Fibroblast of lung (primary cell): ENCODE data around the gene PLEKHN1. TPM values are rescaled to one million over a fixed set of nuclear protein-coding genes. Genes with fewer than 3 reads are reported as not detected.
"Not testable (repeated sequence)": the region's sequence is repeated elsewhere in the genome, so short reads cannot be mapped to it uniquely, and the experiment has no call there.

Source experiments
- DNase-seq, 2 donors: peaks; one replicate each; pipeline versions ENCODE4 v3.0.0 to v3.0.0-alpha.2; 2010; ENCODE audit warnings: low read depth in 2 of 2
- H2AFZ ChIP-seq: 2 replicates; pipeline ENCODE4 v1.5.1; 2012; ENCODE audit warnings: low read length, control low read depth, inconsistent platforms
- H3K27ac ChIP-seq: 2 replicates; pipeline ENCODE4 v1.5.1; 2011; ENCODE audit warnings: low read length, control low read depth; ENCODE audit not compliant: insufficient read depth
- H3K27me3 ChIP-seq: 2 replicates; pipeline ENCODE4 v1.5.1; 2011; ENCODE audit warnings: mild to moderate bottlenecking, low read length; ENCODE audit not compliant: control insufficient read depth, insufficient read depth
- H3K36me3 ChIP-seq: 2 replicates; pipeline ENCODE4 v1.5.1; 2011; ENCODE audit warnings: low read length; ENCODE audit not compliant: control insufficient read depth, insufficient read depth
- H3K4me1 ChIP-seq: 2 replicates; pipeline ENCODE4 v1.5.1; 2011; ENCODE audit warnings: low read length; ENCODE audit not compliant: control insufficient read depth, insufficient read depth; ENCODE audit errors: extremely low read depth
- H3K4me2 ChIP-seq: 2 replicates; pipeline ENCODE4 v1.5.1; 2011; ENCODE audit warnings: low read length, control low read depth; ENCODE audit not compliant: insufficient read depth; ENCODE audit errors: extremely low read depth
- H3K4me3 ChIP-seq, 4 experiments: fragments of 200-600 bp in 1 of 4; sonication (generic) in 1 of 4; replicated peaks in 1 of 4; 2 replicates each; pipeline ENCODE4 v1.5.1; 2011 to 2016; ENCODE audit warnings: low read length in 4 of 4, low read depth in 3 of 4, mild to moderate bottlenecking in 3 of 4, control low read depth in 2 of 4, inconsistent platforms in 1 of 4, mixed read lengths in 1 of 4; ENCODE audit not compliant: insufficient read depth in 1 of 4; ENCODE audit errors: control extremely low read depth in 1 of 4
- H3K79me2 ChIP-seq: 2 replicates; pipeline ENCODE4 v1.5.1; 2012; ENCODE audit warnings: mild to moderate bottlenecking, low read length, inconsistent platforms; ENCODE audit not compliant: control insufficient read depth, insufficient read depth
- H3K9ac ChIP-seq: 2 replicates; pipeline ENCODE4 v1.5.1; 2011; ENCODE audit warnings: mild to moderate bottlenecking, low read length, control low read depth; ENCODE audit not compliant: insufficient read depth
- H3K9me3 ChIP-seq: 2 replicates; pipeline ENCODE4 v1.5.1; 2012; ENCODE audit warnings: low read depth, low read length; ENCODE audit not compliant: control insufficient read depth, insufficient read depth
- H4K20me1 ChIP-seq: 2 replicates; pipeline ENCODE4 v1.5.1; 2011; ENCODE audit warnings: low read length; ENCODE audit not compliant: control insufficient read depth, insufficient read depth; ENCODE audit errors: extremely low read depth
- CTCF ChIP-seq, 2 donors: IDR thresholded peaks in 1 of 2; conservative IDR thresholded peaks in 1 of 2; 1 replicate in 1 of 2; 2 replicates in 1 of 2; pipeline ENCODE4 v1.5.1; 2011 to 2012; ENCODE audit warnings: low read length in 2 of 2, control low read depth in 1 of 2, inconsistent platforms in 1 of 2, low read depth in 1 of 2, mild to moderate bottlenecking in 1 of 2
- EZH2 ChIP-seq: IDR thresholded peaks from 2 replicates; pipeline ENCODE4 v1.5.1; 2012; ENCODE audit warnings: low read length, control low read depth, mild to moderate bottlenecking; ENCODE audit errors: missing control alignments
- polyA plus RNA-seq, 2 donors: library from polyadenylated mRNA; depleted of rRNA in 1 of 2; stranded (reverse) in 1 of 2; unstranded in 1 of 2; fragments of >200 nt; gene quantifications; 2 replicates each; pipeline ENCODE4 v1.2.1, GENCODE V29; 2011 to 2012; ENCODE audit warnings: missing spikeins in 1 of 2
- total RNA-seq: library from RNA; depleted of rRNA; stranded (reverse); fragments of >200 nt; gene quantifications from 2 replicates; pipeline ENCODE4 v1.2.1, GENCODE V29; 2014

PLEKHN1 gene
- total and polyA plus RNA-seq, 2 donors (not counting 1 experiment from before 2014, with no cell fraction given), result 0.17 to 0.41 TPM

- H2AFZ ChIP-seq, result peak overlapping the region; percentile 82
Measured at GRCh38 chr1:1013922-1014648, 47.8 kb downstream of the PLEKHN1 start.

GRCh38 chr1:1014799-1015681 is 48.8 kb downstream of the PLEKHN1 start:
- DNase-seq, result no peak
- Histone ChIP-seq H3K27ac (no peak overlapping the region), H3K4me1 (peaks cover 3% of the 10 kb centered on the region), H3K4me3 (peak overlapping the region in 1 of 4 experiments; percentile 86), H3K4me2 (no peak overlapping the region), H3K9me3 (no peaks in the 10 kb centered on the region), H3K79me2 (no peaks in the 10 kb centered on the region), H2AFZ (no peak overlapping the region), H4K20me1 (no peaks in the 10 kb centered on the region), H3K27me3 (no peaks in the 10 kb centered on the region), H3K36me3 (no peaks in the 10 kb centered on the region), H3K9ac (peak overlapping the region; percentile 30)
- peak; percentile 24 to 35 for TF ChIP-seq CTCF (conservative IDR thresholded peaks at IDR 0.05 in 1 of 2, IDR thresholded peaks at IDR 0.05 in 1 of 2; ENCODE audit: low read depth in 1 of 2, low read length in 2 of 2)
- no peak for TF ChIP-seq EZH2

More at GRCh38 chr1:1013922-1014648, 47.8 kb downstream of the PLEKHN1 start:
- Histone ChIP-seq H4K20me1 (no peaks in the 10 kb centered on the region), H3K4me1 (peaks cover 3% of the 10 kb centered on the region), H3K27ac (peak overlapping the region; percentile 89), H3K36me3 (no peaks in the 10 kb centered on the region), H3K27me3 (no peaks in the 10 kb centered on the region), H3K79me2 (no peaks in the 10 kb centered on the region), H3K9me3 (no peaks in the 10 kb centered on the region), H3K9ac (peak overlapping the region; percentile 79), H3K4me3 (peak overlapping the region; percentile 40 to 89 (median 88)), H3K4me2 (peak overlapping the region; percentile 99)
- TF ChIP-seq EZH2 (no peak), CTCF (conservative IDR thresholded peaks at IDR 0.05 in 1 of 2, IDR thresholded peaks at IDR 0.05 in 1 of 2; ENCODE audit: low read depth in 1 of 2, low read length in 2 of 2) (no peak)
- peak in 1 of 2 donors; percentile 27 for DNase-seq

GRCh38 chr1:1017397-1018320 is 51.4 kb downstream of the PLEKHN1 start:
- not testable (repeated sequence) for H3K9me3 ChIP-seq, H3K36me3 ChIP-seq, H3K27me3 ChIP-seq, H3K4me3 ChIP-seq, H3K9ac ChIP-seq, H4K20me1 ChIP-seq, H3K27ac ChIP-seq, DNase-seq, H3K4me2 ChIP-seq, H3K4me1 ChIP-seq, H3K79me2 ChIP-seq, H2AFZ ChIP-seq

GRCh38 chr1:1018321-1018685 is 52.0 kb downstream of the PLEKHN1 start:
- H3K79me2 ChIP-seq, H3K4me2 ChIP-seq, H3K27ac ChIP-seq, H3K9ac ChIP-seq, H3K36me3 ChIP-seq, H3K9me3 ChIP-seq, H3K27me3 ChIP-seq, DNase-seq, H3K4me3 ChIP-seq, H3K4me1 ChIP-seq, H2AFZ ChIP-seq, H4K20me1 ChIP-seq: not testable (repeated sequence)
